Nephron (organoid): Measurements from ENCODE around the gene SREBF1.

ENCODE experiments used
- H3K27ac Mint-ChIP-seq, 3 experiments: 2 replicates each; pipeline ENCODE4 v1.8.0; 2020; ENCODE audit warnings: mixed read lengths in 3 of 3, mild to moderate bottlenecking in 2 of 3, moderate library complexity in 1 of 3
- H3K27me3 Mint-ChIP-seq: 2 replicates; pipeline ENCODE4 v1.8.0; 2021; ENCODE audit warnings: low read depth, mild to moderate bottlenecking, moderate library complexity, mixed read lengths
- H3K36me3 Mint-ChIP-seq: 2 replicates; pipeline ENCODE4 v1.8.0; 2020; ENCODE audit warnings: low read depth, mixed read lengths
- H3K4me1 Mint-ChIP-seq: 2 replicates; pipeline ENCODE4 v1.8.0; 2020; ENCODE audit warnings: mixed read lengths
- H3K4me3 Mint-ChIP-seq, 3 experiments: 2 replicates each; pipeline ENCODE4 v1.8.0; 2020; ENCODE audit warnings: mild to moderate bottlenecking in 3 of 3, mixed read lengths in 3 of 3, moderate library complexity in 2 of 3
- H3K9me3 Mint-ChIP-seq: 2 replicates; pipeline ENCODE4 v1.8.0; 2020; ENCODE audit warnings: mixed read lengths
- CTCF ChIP-seq, 3 experiments: fragments of 200-600 bp; sonication (generic); IDR thresholded peaks; one replicate each; pipeline ENCODE4 v1.5.0; 2021; ENCODE audit warnings: antibody characterized with exemption in 3 of 3; ENCODE audit not compliant: unreplicated experiment in 3 of 3

Gene SREBF1

GRCh38 chr17:17771498-17772201 is 65.1 kb downstream of the SREBF1 start:
- TF ChIP-seq CTCF (IDR thresholded peaks at IDR 0.05; ENCODE audit: unreplicated experiment in 3 of 3): no peak
- Mint-ChIP-seq H3K4me1 (peaks cover 70% of the 10 kb centered on the region), H3K27ac (peak overlapping the region; percentile 77 to 98 (median 93)), H3K36me3 (no peaks in the 10 kb centered on the region), H3K4me3 (no peak overlapping the region), H3K9me3 (no peaks in the 10 kb centered on the region), H3K27me3 (no peaks in the 10 kb centered on the region)

- no peaks in the 10 kb centered on the region for H3K36me3 Mint-ChIP-seq
- TF ChIP-seq CTCF (IDR thresholded peaks at IDR 0.05; ENCODE audit: unreplicated experiment in 3 of 3): no peak
- H3K4me1 Mint-ChIP-seq: peaks cover 77% of the 10 kb centered on the region
- H3K4me3 Mint-ChIP-seq: peak overlapping the region in 2 of 3 experiments; percentile 51 to 54
- H3K27ac Mint-ChIP-seq: peak overlapping the region; percentile 78 to 98 (median 93)
- no peaks in the 10 kb centered on the region for H3K27me3 Mint-ChIP-seq
- H3K9me3 Mint-ChIP-seq: no peaks in the 10 kb centered on the region
Observed at GRCh38 chr17:17770632-17771044, 66.1 kb downstream of the SREBF1 start.

- no peak for TF ChIP-seq CTCF (IDR thresholded peaks at IDR 0.05; ENCODE audit: unreplicated experiment in 3 of 3)
- H3K27me3 Mint-ChIP-seq: no peaks in the 10 kb centered on the region
- H3K36me3 Mint-ChIP-seq: peaks cover 5% of the 10 kb centered on the region
- H3K27ac Mint-ChIP-seq: peak overlapping the region; percentile 93 to 98 (median 96)
- peak overlapping the region; percentile 16 to 56 (median 52) for H3K4me3 Mint-ChIP-seq
- peaks cover 78% of the 10 kb centered on the region for H3K4me1 Mint-ChIP-seq
- H3K9me3 Mint-ChIP-seq: no peaks in the 10 kb centered on the region
Observed at GRCh38 chr17:17769869-17770631, 66.7 kb downstream of the SREBF1 start.

- Mint-ChIP-seq H3K4me1 (peaks cover 86% of the 10 kb centered on the region), H3K9me3 (no peaks in the 10 kb centered on the region), H3K27me3 (no peaks in the 10 kb centered on the region), H3K4me3 (peak overlapping the region; percentile 21 to 61 (median 57)), H3K36me3 (peaks cover 14% of the 10 kb centered on the region), H3K27ac (peak overlapping the region; percentile 93 to 98 (median 96))
- TF ChIP-seq CTCF (IDR thresholded peaks at IDR 0.05; ENCODE audit: unreplicated experiment in 3 of 3): no peak
Observed at GRCh38 chr17:17768424-17769088, 68.2 kb downstream of the SREBF1 start.

GRCh38 chr17:17767887-17768418 is 68.8 kb downstream of the SREBF1 start:
- H3K9me3 Mint-ChIP-seq: no peaks in the 10 kb centered on the region

More at GRCh38 chr17:17767887-17768418, 68.8 kb downstream of the SREBF1 start:
- H3K27me3 Mint-ChIP-seq: no peaks in the 10 kb centered on the region
- peak overlapping the region; percentile 93 to 98 (median 96) for H3K27ac Mint-ChIP-seq
- H3K36me3 Mint-ChIP-seq: peaks cover 14% of the 10 kb centered on the region
- peaks cover 91% of the 10 kb centered on the region for H3K4me1 Mint-ChIP-seq
- TF ChIP-seq CTCF (IDR thresholded peaks at IDR 0.05; ENCODE audit: unreplicated experiment in 3 of 3): no peak
- H3K4me3 Mint-ChIP-seq: peak overlapping the region in 2 of 3 experiments; percentile 21 to 61
